Bronchial epithelial cell (primary cell): ENCODE data around the gene CHSY3. TPM values are rescaled to one million over a fixed set of nuclear protein-coding genes. Genes with fewer than 3 reads are reported as not detected.

Experiments used
- DNase-seq: peaks from one replicate; pipeline ENCODE4 v3.0.0-alpha.2; 2010; ENCODE audit warnings: low read depth
- FAIRE-seq: peaks from 2 replicates; lab custom pipeline; 2011; peaks lifted over from hg19 to GRCh38; lab: Jason Lieb, UNC
- H3K27me3 ChIP-seq: 2 replicates; pipeline ENCODE4 v1.5.1; 2011; ENCODE audit warnings: low read length; ENCODE audit not compliant: control insufficient read depth, insufficient read depth
- H3K36me3 ChIP-seq: 2 replicates; pipeline ENCODE4 v1.5.1; 2011; ENCODE audit warnings: low read length; ENCODE audit not compliant: control insufficient read depth, insufficient read depth
- H3K4me3 ChIP-seq: 2 replicates; pipeline ENCODE4 v1.5.1; 2011; ENCODE audit warnings: mild to moderate bottlenecking, low read depth, low read length, control low read depth
- CTCF ChIP-seq: IDR thresholded peaks from 2 replicates; pipeline ENCODE4 v1.5.1; 2011; ENCODE audit warnings: mild to moderate bottlenecking, moderate library complexity, low read length, control low read depth, inconsistent platforms; ENCODE audit not compliant: insufficient read depth, severe bottlenecking
- total RNA-seq: library from RNA; depleted of rRNA; stranded (reverse); fragments of >200 nt; gene quantifications from 2 replicates; pipeline ENCODE4 v1.2.1, GENCODE V29; 2014

Gene CHSY3
- total RNA-seq, 1 donor from 2014 or later: 0.26 TPM

GRCh38 chr5:130032807-130033206 lies 128.5 kb downstream of the CHSY3 start:
- DNase-seq: no peak
- no peak overlapping the region for H3K4me3 ChIP-seq
- no peak for FAIRE-seq
- H3K36me3 ChIP-seq: no peaks in the 10 kb centered on the region
- TF ChIP-seq CTCF: no peak
- H3K27me3 ChIP-seq: no peaks in the 10 kb centered on the region

GRCh38 chr5:130034566-130035210 lies 130.4 kb downstream of the CHSY3 start:
- H3K36me3 ChIP-seq: no peaks in the 10 kb centered on the region
- no peak for TF ChIP-seq CTCF
- H3K4me3 ChIP-seq: no peak overlapping the region
- H3K27me3 ChIP-seq: no peaks in the 10 kb centered on the region
- FAIRE-seq: no peak
- peak; percentile 56 for DNase-seq

GRCh38 chr5:130035388-130035787 lies 131.1 kb downstream of the CHSY3 start:
- TF ChIP-seq CTCF: no peak
- Histone ChIP-seq H3K4me3 (no peak overlapping the region), H3K36me3 (no peaks in the 10 kb centered on the region), H3K27me3 (no peaks in the 10 kb centered on the region)
- DNase-seq (peak; percentile 50), FAIRE-seq (no peak)

- Histone ChIP-seq H3K27me3 (no peaks in the 10 kb centered on the region), H3K4me3 (no peak overlapping the region), H3K36me3 (no peaks in the 10 kb centered on the region)
- FAIRE-seq: no peak
- no peak for TF ChIP-seq CTCF
- no peak for DNase-seq
Observed at GRCh38 chr5:130037905-130038304, 133.6 kb downstream of the CHSY3 start.

GRCh38 chr5:130043834-130044233 lies 139.6 kb downstream of the CHSY3 start:
- no peak overlapping the region for H3K4me3 ChIP-seq
- no peaks in the 10 kb centered on the region for H3K36me3 ChIP-seq
- DNase-seq (no peak), FAIRE-seq (no peak)
- TF ChIP-seq CTCF: no peak
- H3K27me3 ChIP-seq: no peaks in the 10 kb centered on the region

GRCh38 chr5:130045334-130045733 lies 141.1 kb downstream of the CHSY3 start:
- H3K27me3 ChIP-seq: no peaks in the 10 kb centered on the region
- H3K36me3 ChIP-seq: no peaks in the 10 kb centered on the region
- no peak overlapping the region for H3K4me3 ChIP-seq
- DNase-seq (peak; percentile 75), FAIRE-seq (peak; percentile 13)
- no peak for TF ChIP-seq CTCF
